NOMO-1 (cell line): Measurements from ENCODE around the gene CD276.

Experiments used
- DNase-seq, 2 experiments: peaks; one replicate each; lab custom pipeline; 2025; ENCODE audit not compliant: unreplicated experiment in 2 of 2; lab: John Stamatoyannopoulos, UW

Gene CD276

GRCh38 chr15:73745073-73745472 lies 60.9 kb downstream of the CD276 start:
- DNase-seq = no peak

- no peak for DNase-seq
Measured at GRCh38 chr15:73746261-73746660, 62.1 kb downstream of the CD276 start.

- DNase-seq = no peak
Measured at GRCh38 chr15:73746883-73747282, 62.7 kb downstream of the CD276 start.

- DNase-seq = no peak
Measured at GRCh38 chr15:73747847-73748590, 63.8 kb downstream of the CD276 start.

GRCh38 chr15:73748730-73749129 lies 64.5 kb downstream of the CD276 start:
- no peak for DNase-seq

GRCh38 chr15:73749533-73749932 lies 65.3 kb downstream of the CD276 start:
- no peak for DNase-seq

GRCh38 chr15:73749971-73750370 lies 65.8 kb downstream of the CD276 start:
- no peak for DNase-seq

- no peak for DNase-seq
Measured at GRCh38 chr15:73750438-73750837, 66.3 kb downstream of the CD276 start.

- no peak for DNase-seq
Measured at GRCh38 chr15:73750951-73751350, 66.8 kb downstream of the CD276 start.

- no peak for DNase-seq
Measured at GRCh38 chr15:73751511-73751898, 67.3 kb downstream of the CD276 start.

GRCh38 chr15:73751899-73752805 lies 68.0 kb downstream of the CD276 start:
- DNase-seq = no peak

- no peak for DNase-seq
Measured at GRCh38 chr15:73752806-73753193, 68.6 kb downstream of the CD276 start.

- no peak for DNase-seq
Measured at GRCh38 chr15:73753250-73754130, 69.3 kb downstream of the CD276 start, which contains the start of gene INSYN1. Gene INSYN1, minus strand, starts transcription at chr15:73753351. Its CDS starts 2,221 bp downstream, at chr15:73751130.

- DNase-seq = peak in 1 of 2 experiments; percentile 17
Measured at GRCh38 chr15:73754461-73754860, 70.3 kb downstream of the CD276 start.

GRCh38 chr15:73755481-73755880 lies 71.3 kb downstream of the CD276 start:
- no peak for DNase-seq

- DNase-seq = no peak
Measured at GRCh38 chr15:73755946-73756345, 71.8 kb downstream of the CD276 start.

GRCh38 chr15:73756390-73756789 lies 72.2 kb downstream of the CD276 start:
- DNase-seq = no peak

GRCh38 chr15:73756947-73757513 lies 72.8 kb downstream of the CD276 start:
- no peak for DNase-seq

- DNase-seq = no peak
Measured at GRCh38 chr15:73757571-73757970, 73.4 kb downstream of the CD276 start.

GRCh38 chr15:73758461-73758860 lies 74.3 kb downstream of the CD276 start:
- DNase-seq = no peak
